ENCODE data around the gene C1orf21. TPM values are rescaled to one million over a fixed set of nuclear protein-coding genes. Genes with fewer than 3 reads are reported as not detected.

The C1orf21 gene
- total RNA-seq, 2 donors from 2014 or later = 68.1 to 81.1 TPM

DNA sequence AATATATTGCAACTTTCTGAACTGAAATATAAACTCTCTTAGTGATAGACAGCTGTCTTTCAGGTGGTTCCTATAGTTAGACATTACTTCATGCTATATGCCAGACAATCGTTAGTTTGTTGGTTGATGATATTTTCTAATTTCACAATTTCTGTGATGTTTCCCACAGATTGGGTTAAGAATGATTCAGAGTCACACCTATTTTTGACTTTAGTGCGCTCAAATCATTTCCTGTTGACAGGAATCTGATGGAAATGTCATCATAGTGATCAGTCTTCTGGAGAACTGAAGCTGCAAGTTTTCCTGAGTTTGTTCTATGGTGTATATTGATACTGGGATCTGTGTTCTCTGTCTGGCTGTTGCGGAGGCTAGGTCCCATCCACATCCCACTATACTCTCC is 119.7 kb downstream of the C1orf21 start:
- H3K27me3 ChIP-seq = no peaks in the 10 kb centered on the region
- H3K9ac ChIP-seq (ENCODE audit: low read depth in 2 of 2, low read length in 2 of 2) = no peak overlapping the region
- intact Hi-C loops (cut with DNase I) = no loop called here
- H3K9me3 ChIP-seq = no peaks in the 10 kb centered on the region
- no peak for DNase-seq
- no peaks in the 10 kb centered on the region for H3K36me3 ChIP-seq
- H3K4me1 ChIP-seq = no peaks in the 10 kb centered on the region
- TF ChIP-seq, protein P1, sequence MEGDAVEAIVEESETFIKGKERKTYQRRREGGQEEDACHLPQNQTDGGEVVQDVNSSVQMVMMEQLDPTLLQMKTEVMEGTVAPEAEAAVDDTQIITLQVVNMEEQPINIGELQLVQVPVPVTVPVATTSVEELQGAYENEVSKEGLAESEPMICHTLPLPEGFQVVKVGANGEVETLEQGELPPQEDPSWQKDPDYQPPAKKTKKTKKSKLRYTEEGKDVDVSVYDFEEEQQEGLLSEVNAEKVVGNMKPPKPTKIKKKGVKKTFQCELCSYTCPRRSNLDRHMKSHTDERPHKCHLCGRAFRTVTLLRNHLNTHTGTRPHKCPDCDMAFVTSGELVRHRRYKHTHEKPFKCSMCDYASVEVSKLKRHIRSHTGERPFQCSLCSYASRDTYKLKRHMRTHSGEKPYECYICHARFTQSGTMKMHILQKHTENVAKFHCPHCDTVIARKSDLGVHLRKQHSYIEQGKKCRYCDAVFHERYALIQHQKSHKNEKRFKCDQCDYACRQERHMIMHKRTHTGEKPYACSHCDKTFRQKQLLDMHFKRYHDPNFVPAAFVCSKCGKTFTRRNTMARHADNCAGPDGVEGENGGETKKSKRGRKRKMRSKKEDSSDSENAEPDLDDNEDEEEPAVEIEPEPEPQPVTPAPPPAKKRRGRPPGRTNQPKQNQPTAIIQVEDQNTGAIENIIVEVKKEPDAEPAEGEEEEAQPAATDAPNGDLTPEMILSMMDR (IDR thresholded peaks at IDR 0.05) = no peak
- H3K27ac ChIP-seq = no peak overlapping the region
- H3K4me3 ChIP-seq = no peak overlapping the region

- no peaks in the 10 kb centered on the region for H3K36me3 ChIP-seq
- no peaks in the 10 kb centered on the region for H3K4me1 ChIP-seq
- no peak overlapping the region for H3K27ac ChIP-seq
- intact Hi-C loops (cut with DNase I) = no loop called here
- no peak overlapping the region for H3K4me3 ChIP-seq
- H3K27me3 ChIP-seq = no peaks in the 10 kb centered on the region
- no peak for DNase-seq
- no peaks in the 10 kb centered on the region for H3K9me3 ChIP-seq
- TF ChIP-seq, protein P1 (IDR thresholded peaks at IDR 0.05) = no peak
- H3K9ac ChIP-seq (ENCODE audit: low read depth in 2 of 2, low read length in 2 of 2) = no peak overlapping the region
Observed at GRCh38 chr1:184507165-184507564, 120.3 kb downstream of the C1orf21 start.

DNA sequence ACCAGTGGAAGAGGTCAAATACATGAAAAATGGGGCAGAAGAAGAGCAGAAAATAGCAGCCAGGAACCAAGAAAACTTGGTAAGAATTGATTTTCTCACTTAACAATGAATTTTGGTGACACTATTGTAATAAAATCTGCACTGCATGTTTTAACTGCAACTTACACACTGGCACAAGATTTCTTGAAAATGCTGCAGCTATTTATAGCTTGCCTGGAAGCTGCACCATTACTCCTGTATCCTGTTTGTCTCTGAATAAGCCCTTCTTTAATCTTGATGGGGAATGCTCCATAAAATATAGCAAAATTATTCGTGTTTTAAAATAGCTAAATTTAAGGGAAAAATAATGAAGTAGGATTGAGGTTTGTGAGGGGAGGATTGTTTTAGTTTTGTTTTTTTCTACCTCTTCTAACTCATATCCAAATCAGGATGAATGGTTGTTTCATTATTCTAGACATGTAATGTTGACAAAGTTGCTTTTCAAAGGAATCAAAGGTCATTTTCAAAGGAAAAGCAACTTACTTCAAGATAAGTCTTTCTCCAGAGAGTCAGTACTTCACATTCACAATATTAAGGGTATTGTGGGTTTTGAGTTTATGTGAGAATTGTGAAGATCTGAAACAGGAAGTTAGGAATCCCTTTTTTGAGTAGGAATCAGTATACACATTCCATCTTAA is 120.9 kb downstream of the C1orf21 start:
- DNase-seq = no peak
- TF ChIP-seq, protein P1 (IDR thresholded peaks at IDR 0.05) = no peak
- intact Hi-C loops (cut with DNase I) = no loop called here

GRCh38 chr1:184509105-184509504 is 122.3 kb downstream of the C1orf21 start:
- Histone ChIP-seq H3K9me3 (no peaks in the 10 kb centered on the region), H3K4me3 (no peak overlapping the region), H3K27me3 (no peaks in the 10 kb centered on the region), H3K36me3 (no peaks in the 10 kb centered on the region), H3K9ac (ENCODE audit: low read depth in 2 of 2, low read length in 2 of 2) (no peak overlapping the region), H3K27ac (no peak overlapping the region), H3K4me1 (peaks cover 5% of the 10 kb centered on the region)
- DNase-seq = no peak
- intact Hi-C loops (cut with DNase I) = no loop called here
- TF ChIP-seq, protein P1 (IDR thresholded peaks at IDR 0.05) = no peak

More for the DNA sequence above, 120.9 kb downstream of the C1orf21 start:
- no peak overlapping the region for H3K9ac ChIP-seq (ENCODE audit: low read depth in 2 of 2, low read length in 2 of 2)
- H3K27me3 ChIP-seq = no peaks in the 10 kb centered on the region
- H3K27ac ChIP-seq = peak overlapping the region; percentile 22
- no peaks in the 10 kb centered on the region for H3K9me3 ChIP-seq
- no peaks in the 10 kb centered on the region for H3K4me1 ChIP-seq
- H3K36me3 ChIP-seq = no peaks in the 10 kb centered on the region
- no peak overlapping the region for H3K4me3 ChIP-seq

DNA sequence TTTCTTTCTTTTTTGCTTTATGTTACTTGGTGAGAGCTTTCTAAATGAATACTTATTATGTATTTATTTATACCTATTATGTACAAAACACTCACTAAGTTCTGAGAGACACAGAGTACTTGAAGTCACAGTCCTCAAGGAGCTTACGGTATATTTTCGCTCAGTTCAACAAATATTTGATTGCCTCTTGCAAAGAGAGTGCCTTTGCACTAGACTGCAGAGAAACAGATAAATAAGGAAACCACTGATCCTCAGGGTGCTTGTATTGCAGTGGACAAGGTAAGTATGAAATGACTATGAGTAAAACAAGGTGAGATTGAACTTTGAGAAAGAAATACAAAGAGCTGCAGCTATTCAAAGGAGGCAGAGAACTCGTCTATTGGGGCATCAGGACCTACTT is 123.3 kb downstream of the C1orf21 start:
- Histone ChIP-seq H3K36me3 (no peaks in the 10 kb centered on the region), H3K9me3 (no peaks in the 10 kb centered on the region), H3K27me3 (no peaks in the 10 kb centered on the region), H3K4me1 (peaks cover 6% of the 10 kb centered on the region), H3K27ac (no peak overlapping the region), H3K4me3 (no peak overlapping the region), H3K9ac (ENCODE audit: low read depth in 2 of 2, low read length in 2 of 2) (no peak overlapping the region)
- DNase-seq = no peak
- intact Hi-C loops (cut with DNase I) = no loop called here
- TF ChIP-seq, protein P1 (IDR thresholded peaks at IDR 0.05) = no peak
